Spinal cord (tissue), 10 donors: Measurements from ENCODE around the gene NAALADL2. TPM values are rescaled to one million over a fixed set of nuclear protein-coding genes. Genes with fewer than 3 reads are reported as not detected.

Experiments
- DNase-seq, 6 donors: peaks; one replicate each; pipeline versions ENCODE4 v3.0.0 to v3.0.0-alpha.2; 2013 to 2015; ENCODE audit warnings: low spot score in 6 of 6, low read depth in 4 of 6
- H3K27ac ChIP-seq: one replicate; pipeline ENCODE4 v1.5.1; 2013; ENCODE audit warnings: low read depth, low read length, control low read depth
- H3K27me3 ChIP-seq: one replicate; pipeline ENCODE4 v1.6.1; 2013; ENCODE audit warnings: low read length; ENCODE audit not compliant: control insufficient read depth, insufficient read depth
- H3K36me3 ChIP-seq: one replicate; pipeline ENCODE4 v1.6.1; 2013; ENCODE audit warnings: low read length; ENCODE audit not compliant: control insufficient read depth, insufficient read depth
- H3K4me1 ChIP-seq: one replicate; pipeline ENCODE4 v1.6.1; 2013; ENCODE audit warnings: low read length; ENCODE audit not compliant: control insufficient read depth, insufficient read depth
- H3K4me3 ChIP-seq: one replicate; pipeline ENCODE4 v1.5.1; 2013; ENCODE audit warnings: low read depth, low read length, control low read depth
- H3K9me3 ChIP-seq: one replicate; pipeline ENCODE4 v1.6.1; 2013; ENCODE audit warnings: low read length; ENCODE audit not compliant: control insufficient read depth, insufficient read depth
- WGBS: methylation state at CpG from one replicate; pipeline ENCODE4 v1.1.5; 2013; ENCODE audit warnings: missing lambda C conversion rate; ENCODE audit not compliant: insufficient coverage; 5-methylcytosine and 5-hydroxymethylcytosine counted together
- polyA plus RNA-seq, 2 donors: library from polyadenylated mRNA; unstranded; fragments of 120-200 nt; gene quantifications; one replicate each; pipeline ENCODE4 v1.2.1, GENCODE V29; 2013; ENCODE audit not compliant: insufficient read length in 2 of 2
- total RNA-seq, 2 donors: library from RNA; depleted of rRNA in 1 of 2; stranded (reverse); fragments of 120-200 nt in 1 of 2; fragments of >200 nt in 1 of 2; gene quantifications; one replicate each; pipeline versions ENCODE4 v1.2.3 to v1.2.4, GENCODE V29; 2013 to 2014
- donor health status: healthy.

NAALADL2 gene
- total and polyA plus RNA-seq, 4 donors, result 2.9 to 24.4 (median 11.1) TPM

DNA sequence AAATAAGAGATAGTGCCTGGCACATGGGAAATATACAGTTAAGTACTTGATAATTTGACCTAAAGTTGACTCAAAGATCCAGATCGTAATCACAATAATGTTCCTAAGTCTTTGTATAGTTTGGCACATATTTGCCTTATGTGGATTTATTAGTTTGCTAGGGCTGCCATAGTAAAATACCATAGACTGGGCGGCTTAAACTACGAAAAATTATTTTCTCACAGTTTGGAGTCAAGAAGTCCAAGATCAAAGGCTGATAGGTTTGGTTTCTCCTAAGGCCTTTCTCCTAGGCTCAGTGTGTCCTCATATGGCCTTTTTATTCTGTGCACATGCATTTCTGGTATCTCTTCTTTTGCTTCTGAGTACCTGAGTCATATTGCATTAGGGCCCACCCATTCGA, 453.7 kb downstream of the NAALADL2 start:
- Histone ChIP-seq H3K27ac (no peak overlapping the region), H3K4me1 (no peaks in the 10 kb centered on the region), H3K4me3 (no peak overlapping the region), H3K36me3 (no peaks in the 10 kb centered on the region), H3K9me3 (no peaks in the 10 kb centered on the region), H3K27me3 (no peaks in the 10 kb centered on the region)
- 100% methylated on average over 2 of the region's 4 CpGs for WGBS
- no peak for DNase-seq

DNA sequence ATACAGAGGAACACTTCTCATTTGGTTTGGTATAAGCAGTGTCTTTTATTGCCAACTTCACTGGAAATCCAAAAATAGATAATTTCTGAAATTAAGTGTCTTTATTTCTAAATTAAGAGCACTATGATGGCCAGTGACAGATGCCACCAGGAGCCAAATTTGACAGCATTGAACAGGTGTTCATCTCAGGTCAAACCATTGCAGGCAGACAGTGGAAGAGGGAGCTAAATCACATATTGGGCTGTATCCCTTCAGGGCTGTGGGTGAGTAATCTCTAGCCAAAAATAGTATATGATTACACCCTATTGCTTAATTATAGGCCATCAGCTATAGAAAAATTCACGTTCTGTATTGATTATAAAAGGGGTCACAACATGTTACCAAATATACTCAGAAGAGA, 457.7 kb downstream of the NAALADL2 start:
- no CpG with 5 or more reads among the region's 1 CpG for WGBS
- no peaks in the 10 kb centered on the region for H3K4me1 ChIP-seq
- no peak overlapping the region for H3K4me3 ChIP-seq
- H3K27me3 ChIP-seq, result no peaks in the 10 kb centered on the region
- DNase-seq, result no peak
- H3K27ac ChIP-seq, result no peak overlapping the region
- H3K9me3 ChIP-seq, result no peaks in the 10 kb centered on the region
- no peaks in the 10 kb centered on the region for H3K36me3 ChIP-seq

DNA sequence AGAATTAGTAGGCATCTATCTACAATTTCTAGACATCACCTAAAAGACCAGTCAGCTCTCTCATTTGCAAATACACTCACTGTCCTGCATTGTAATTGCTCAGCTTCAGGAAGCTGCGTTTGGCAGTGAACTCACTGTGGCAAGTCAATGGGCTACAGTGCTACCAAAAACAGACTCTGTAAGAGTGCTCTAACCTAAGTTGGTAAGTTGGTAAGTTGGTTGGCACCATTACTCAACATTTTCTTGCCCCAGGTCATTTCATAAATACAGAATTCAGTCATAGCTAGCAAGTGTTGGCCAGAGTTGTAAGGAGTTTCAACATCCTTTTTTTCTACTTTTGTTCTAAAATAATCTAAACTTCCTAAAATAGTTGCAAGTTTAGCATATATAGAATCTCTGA, 466.3 kb downstream of the NAALADL2 start:
- H3K27me3 ChIP-seq, result no peaks in the 10 kb centered on the region
- H3K4me1 ChIP-seq, result no peaks in the 10 kb centered on the region

DNA sequence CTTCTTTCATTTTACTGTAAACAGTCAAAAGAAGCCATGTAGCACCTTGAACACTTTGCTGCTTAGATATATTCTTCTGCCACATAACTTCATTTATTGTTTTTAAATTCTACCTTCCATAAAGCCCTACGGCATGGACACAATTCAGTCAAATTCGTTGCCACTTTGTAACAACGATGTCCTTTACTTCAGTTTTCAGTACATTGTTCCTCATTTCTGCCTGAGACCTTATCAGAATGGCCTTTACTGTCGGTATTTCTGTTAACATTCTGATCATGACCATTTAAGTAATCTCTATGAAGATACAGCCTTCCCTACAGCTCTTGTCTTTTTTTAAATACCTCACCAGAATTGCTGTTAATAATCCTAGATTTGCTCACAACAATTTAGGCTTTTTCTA, 466.9 kb downstream of the NAALADL2 start:
- Histone ChIP-seq H3K4me1 (no peaks in the 10 kb centered on the region), H3K36me3 (no peaks in the 10 kb centered on the region), H3K27me3 (no peaks in the 10 kb centered on the region), H3K27ac (no peak overlapping the region), H3K9me3 (peaks cover 1% of the 10 kb centered on the region), H3K4me3 (no peak overlapping the region)
- DNase-seq, result no peak
- 84% methylated on average over 4 of the region's 4 CpGs for WGBS

More for the DNA sequence above, 466.3 kb downstream of the NAALADL2 start:
- WGBS, result no CpG with 5 or more reads among the region's 1 CpG
- Histone ChIP-seq H3K4me3 (no peak overlapping the region), H3K9me3 (no peaks in the 10 kb centered on the region), H3K36me3 (no peaks in the 10 kb centered on the region), H3K27ac (no peak overlapping the region)
- DNase-seq, result no peak

DNA sequence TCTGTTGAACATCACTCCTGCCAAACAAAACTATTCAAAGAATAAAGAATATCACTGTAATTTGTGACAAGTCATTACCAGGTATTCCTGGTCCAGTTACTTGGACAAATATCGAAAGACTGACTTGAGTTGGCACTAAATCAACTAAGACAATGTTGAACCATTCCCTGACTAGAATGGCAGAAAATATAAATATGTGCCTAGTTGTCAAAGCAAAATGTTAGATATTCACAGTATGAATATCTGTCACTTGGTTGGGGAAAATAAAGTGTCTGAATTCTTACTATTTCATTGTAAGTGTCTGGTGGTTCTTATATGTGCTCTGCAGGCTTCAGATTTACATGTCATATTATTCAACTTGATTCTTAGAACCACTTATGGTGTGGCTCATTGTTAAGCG, 470.2 kb downstream of the NAALADL2 start:
- Histone ChIP-seq H3K9me3 (peaks cover 1% of the 10 kb centered on the region), H3K36me3 (no peaks in the 10 kb centered on the region), H3K4me3 (no peak overlapping the region), H3K4me1 (no peaks in the 10 kb centered on the region), H3K27ac (no peak overlapping the region), H3K27me3 (no peaks in the 10 kb centered on the region)
- no peak for DNase-seq
- no CpG with 5 or more reads among the region's 2 CpGs for WGBS

DNA sequence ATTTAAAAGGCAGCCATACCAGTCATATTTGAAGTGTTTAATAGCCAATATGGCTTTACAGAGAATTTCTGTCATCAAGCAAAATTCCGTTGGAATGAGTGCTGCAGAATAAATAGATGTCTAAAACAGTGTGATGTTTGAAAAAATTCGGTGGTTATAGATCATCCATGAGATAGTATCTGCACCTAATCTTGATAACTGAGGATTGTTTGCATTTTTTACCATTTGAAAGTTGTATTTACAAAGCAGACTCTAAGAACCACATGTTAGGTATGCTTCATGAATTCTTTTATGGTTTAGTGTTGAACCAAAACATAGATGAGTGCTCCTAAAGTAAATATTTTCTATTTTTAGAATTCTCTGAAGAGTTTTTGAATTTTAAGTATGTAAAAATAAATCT, 476.1 kb downstream of the NAALADL2 start:
- DNase-seq, result no peak
- Histone ChIP-seq H3K4me3 (no peak overlapping the region), H3K9me3 (peaks cover 1% of the 10 kb centered on the region), H3K36me3 (no peaks in the 10 kb centered on the region), H3K4me1 (no peaks in the 10 kb centered on the region), H3K27ac (no peak overlapping the region), H3K27me3 (no peaks in the 10 kb centered on the region)
- 77% methylated on average over 2 of the region's 2 CpGs for WGBS

DNA sequence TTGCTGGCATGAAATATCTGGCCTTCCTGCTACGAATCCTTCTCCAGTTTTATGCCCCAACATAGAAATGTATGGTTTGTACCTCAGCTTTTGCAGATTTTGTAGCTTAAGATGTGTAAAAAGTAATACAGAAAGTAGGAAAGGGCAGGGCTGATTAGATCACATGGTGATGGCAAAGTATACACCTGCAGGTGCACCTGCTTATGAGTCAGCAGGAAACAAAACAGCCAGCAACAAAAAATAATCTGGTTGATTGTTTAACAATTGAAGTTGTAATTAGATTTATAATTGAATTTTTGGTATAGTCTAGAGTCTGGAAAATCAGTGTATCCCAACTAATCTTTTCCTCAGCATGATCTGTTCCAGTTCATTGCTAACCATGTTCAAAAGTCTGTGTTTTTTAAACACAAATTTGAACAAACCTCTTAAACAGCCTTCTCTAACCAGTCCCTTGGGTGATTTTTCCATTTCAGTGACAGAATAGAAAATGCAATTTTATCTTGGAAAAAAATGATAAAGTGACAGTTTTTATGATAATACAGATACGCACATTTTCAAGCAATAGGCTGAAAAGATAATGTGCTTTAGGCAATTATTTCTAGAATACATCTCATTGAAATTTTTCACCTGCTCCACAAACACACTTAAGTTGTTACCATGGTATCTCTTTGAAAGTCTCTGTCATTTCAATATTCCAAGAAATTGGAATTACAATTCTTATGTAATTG, 477.4 kb downstream of the NAALADL2 start:
- no peaks in the 10 kb centered on the region for H3K27me3 ChIP-seq
- DNase-seq, result peak in 1 of 6 donors; percentile 81
- H3K4me1 ChIP-seq, result no peaks in the 10 kb centered on the region
- no peaks in the 10 kb centered on the region for H3K36me3 ChIP-seq
- H3K27ac ChIP-seq, result no peak overlapping the region
- no CpG with 5 or more reads among the region's 2 CpGs for WGBS
- no peaks in the 10 kb centered on the region for H3K9me3 ChIP-seq
- no peak overlapping the region for H3K4me3 ChIP-seq

DNA sequence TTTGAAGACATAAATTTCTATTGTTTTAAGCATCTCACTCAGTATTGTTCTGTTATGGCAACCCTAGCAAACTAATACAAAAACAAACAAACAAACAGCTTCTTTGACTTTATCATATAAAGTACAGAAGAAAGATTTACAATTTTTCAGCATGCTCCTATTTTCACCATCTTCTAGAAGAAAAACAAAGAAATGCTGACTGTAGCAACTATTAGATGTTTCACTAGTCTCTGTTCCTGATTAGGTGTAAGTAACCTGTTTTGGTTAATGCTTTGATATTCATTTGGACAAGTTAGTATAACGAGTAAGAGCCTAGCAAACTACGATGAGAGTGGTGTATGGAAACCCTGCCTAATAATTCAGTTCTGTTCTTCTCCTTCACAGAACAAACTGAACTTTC, 478.5 kb downstream of the NAALADL2 start:
- Histone ChIP-seq H3K9me3 (no peaks in the 10 kb centered on the region), H3K4me3 (no peak overlapping the region), H3K4me1 (no peaks in the 10 kb centered on the region), H3K27me3 (no peaks in the 10 kb centered on the region), H3K27ac (no peak overlapping the region), H3K36me3 (no peaks in the 10 kb centered on the region)
- WGBS, result no CpG with 5 or more reads among the region's 2 CpGs
- no peak for DNase-seq

DNA sequence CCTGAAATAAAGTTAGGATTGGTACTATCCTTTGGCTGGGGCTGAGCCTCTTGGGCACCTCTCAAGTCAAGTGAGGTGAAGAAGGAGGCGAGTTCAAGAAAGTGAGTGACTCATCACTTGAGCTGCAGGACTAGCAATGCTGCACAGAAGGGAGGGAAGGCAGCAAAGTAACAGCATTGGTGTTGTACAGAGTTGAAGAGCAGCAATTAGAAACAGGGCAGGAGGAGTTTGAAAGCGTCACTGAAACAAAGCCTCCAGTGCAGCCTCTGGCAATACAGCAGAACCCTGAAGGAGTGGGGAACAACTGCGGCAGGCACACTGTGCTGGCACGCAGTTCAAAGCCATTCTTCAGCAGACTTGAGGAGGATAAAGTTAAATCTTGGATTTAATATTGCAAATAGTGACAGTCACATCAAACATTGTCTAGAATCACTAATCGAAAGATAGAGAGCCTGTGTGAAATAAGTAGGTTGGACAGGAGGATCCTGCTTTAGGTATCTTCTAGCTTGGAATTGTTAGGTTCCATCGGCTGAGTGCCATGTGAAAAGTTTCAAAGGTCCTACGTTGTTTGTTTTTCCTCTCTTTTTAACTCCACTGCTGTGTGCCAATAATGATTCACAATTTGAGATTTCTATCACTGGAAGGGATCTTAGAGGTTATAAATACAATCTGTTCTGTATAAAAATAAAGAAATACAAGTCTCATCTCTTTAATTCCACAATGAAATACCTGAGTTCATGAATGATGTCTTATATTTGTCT, 479.8 kb downstream of the NAALADL2 start:
- Histone ChIP-seq H3K4me3 (no peak overlapping the region), H3K27me3 (no peaks in the 10 kb centered on the region), H3K27ac (no peak overlapping the region), H3K9me3 (no peaks in the 10 kb centered on the region), H3K4me1 (no peaks in the 10 kb centered on the region), H3K36me3 (no peaks in the 10 kb centered on the region)
- peak in 1 of 6 donors; percentile 27 for DNase-seq
- 56% methylated on average over 3 of the region's 7 CpGs for WGBS
